Activated naive CD4-positive, alpha-beta T cell (primary cell): ENCODE data around the gene IFT81.

ENCODE experiments used
- DNase-seq, 4 experiments: peaks; one replicate each; lab custom pipeline; 2025; lab: John Stamatoyannopoulos, UW

IFT81 gene

DNA sequence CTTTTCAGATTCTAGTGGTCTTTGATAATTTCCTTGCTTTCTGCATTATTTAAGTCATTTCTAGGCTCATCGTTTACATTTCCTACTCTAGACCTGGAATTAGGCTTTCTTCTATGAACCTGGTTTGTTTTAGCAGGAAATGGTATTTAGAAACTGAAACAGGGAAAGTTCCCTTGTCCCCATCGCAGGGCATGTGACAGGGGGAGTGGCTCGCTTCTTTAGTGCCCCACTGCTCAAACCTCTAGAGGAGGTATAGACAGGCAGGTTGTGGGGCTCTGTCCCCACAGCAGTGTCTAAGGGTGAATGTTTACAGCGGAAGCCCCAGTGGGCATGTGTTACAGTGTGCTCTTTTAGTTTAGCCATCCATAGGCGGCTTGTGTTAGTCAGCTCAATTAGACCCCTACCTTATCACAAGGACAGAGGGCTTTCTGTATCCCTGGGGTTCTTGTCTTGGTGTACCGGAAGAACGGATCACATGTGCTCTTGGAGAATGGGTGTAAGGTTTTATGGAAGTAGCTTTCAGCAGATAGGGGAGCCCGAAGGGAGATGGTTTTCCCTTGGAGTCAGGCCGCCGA is 25.0 kb downstream of the IFT81 start:
- DNase-seq = no peak

DNA sequence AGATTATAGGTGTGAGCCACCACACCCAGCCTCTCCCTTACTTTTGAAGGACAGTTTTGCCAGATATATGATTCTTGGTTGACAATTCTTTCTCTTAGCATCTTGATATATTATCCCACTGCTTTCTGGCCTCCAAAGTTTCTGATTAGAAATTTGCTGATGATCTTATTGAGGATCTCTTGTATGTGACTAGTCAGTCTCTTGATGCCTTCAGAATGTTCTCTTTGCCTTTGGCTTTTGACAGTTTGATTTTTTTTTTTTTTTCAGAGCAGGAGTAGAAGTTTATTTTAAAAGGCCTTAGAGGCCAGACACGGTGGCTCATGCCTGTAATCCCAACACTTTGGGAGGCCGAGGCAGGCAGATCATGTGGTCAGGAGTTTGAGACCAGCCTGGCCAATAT is 32.6 kb downstream of the IFT81 start:
- DNase-seq = no peak

GRCh38 chr12:110157539-110157938 is 33.4 kb downstream of the IFT81 start:
- DNase-seq = no peak

DNA sequence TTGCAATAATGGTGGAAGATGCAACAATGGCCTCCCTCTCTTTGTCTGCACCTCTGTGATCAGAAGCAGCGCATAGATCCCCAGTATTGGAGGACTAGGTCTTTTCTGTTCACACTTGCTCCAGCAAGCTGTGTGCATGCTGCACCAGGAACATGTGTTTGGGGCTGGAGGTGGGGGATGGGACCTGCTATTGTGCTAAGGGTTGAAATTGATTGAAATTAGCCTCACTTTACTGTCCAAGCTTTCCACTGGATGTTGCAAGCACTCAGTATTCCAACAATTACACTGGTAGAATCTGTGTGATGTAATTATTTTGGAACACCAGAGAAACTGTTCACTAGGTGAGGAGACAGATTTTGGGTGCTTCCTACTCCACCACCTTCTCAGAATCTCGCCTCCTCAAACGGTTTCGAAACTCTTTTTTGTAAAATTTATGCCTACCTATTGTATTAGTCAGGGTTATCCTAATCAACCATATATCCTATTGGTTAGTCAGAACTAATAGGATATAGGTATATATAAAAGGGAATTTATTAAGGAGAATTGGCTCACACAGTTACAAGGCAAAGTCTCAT is 35.6 kb downstream of the IFT81 start:
- no peak for DNase-seq

DNA sequence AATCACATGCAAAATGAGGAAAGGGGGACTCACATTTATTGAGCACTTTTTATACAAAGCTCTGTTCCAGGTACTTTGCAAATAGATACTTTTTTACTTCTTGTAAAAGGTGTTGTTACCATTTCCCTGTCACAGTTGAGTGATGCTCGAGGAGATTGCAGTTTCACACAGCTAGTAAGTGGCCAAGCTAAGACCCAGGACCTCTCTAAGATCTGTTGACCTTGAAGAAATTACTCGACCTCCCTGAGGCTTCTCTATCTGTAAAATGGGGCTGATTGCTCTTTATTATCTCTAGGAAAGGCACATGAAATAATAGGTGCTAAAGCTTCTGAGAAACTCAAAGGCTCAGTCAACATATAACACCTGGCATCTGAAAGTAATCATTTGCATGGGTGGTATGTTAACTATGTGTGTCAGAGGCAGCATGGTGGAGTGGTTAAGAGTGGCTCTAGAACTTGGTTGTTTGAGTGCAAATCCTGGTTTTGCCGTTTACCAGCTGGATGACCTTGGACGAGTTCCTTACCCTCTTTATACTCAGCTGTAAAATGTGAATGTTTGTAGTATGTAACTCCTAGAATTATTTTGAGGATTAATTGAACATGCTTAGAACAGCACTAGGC is 41.5 kb downstream of the IFT81 start:
- no peak for DNase-seq

- DNase-seq = no peak
Observed at GRCh38 chr12:110168732-110169455, 44.7 kb downstream of the IFT81 start.

DNA sequence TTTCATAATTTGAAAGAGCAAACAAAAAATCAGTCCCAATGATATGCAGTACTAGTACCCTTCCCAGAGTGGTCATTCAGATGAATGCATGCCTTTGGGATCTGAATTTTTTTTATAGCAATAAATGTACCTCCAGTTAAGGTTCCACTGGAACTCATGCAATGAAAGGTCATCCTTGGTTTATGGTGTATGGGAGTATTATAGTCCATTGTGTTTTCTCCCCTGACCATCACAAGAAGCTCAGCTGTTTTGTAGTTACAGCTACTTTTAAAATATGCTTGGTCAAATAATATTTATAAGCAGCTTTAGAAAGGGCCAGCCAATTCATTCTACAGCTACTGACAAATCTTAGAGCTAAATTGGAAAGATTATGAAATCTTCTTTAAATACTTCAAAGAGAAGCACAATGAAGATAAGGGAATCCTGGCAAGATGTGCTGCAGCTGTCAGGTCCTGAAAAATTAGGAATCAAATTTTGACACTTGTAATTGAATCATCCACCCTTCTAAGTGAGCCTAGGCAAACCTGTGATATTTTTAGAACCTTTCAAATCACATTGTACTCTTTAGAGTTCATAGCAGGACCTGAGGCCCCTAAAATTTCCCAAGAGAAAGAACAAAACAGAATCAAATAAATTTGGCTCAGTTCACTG is 46.5 kb downstream of the IFT81 start:
- no peak for DNase-seq

- no peak for DNase-seq
Observed at GRCh38 chr12:110171186-110171538, 47.0 kb downstream of the IFT81 start.

GRCh38 chr12:110171636-110172035 is 47.5 kb downstream of the IFT81 start:
- no peak for DNase-seq

GRCh38 chr12:110174373-110174996 is 50.3 kb downstream of the IFT81 start:
- DNase-seq = no peak

- DNase-seq = no peak
Observed at GRCh38 chr12:110175201-110175600, 51.0 kb downstream of the IFT81 start.

DNA sequence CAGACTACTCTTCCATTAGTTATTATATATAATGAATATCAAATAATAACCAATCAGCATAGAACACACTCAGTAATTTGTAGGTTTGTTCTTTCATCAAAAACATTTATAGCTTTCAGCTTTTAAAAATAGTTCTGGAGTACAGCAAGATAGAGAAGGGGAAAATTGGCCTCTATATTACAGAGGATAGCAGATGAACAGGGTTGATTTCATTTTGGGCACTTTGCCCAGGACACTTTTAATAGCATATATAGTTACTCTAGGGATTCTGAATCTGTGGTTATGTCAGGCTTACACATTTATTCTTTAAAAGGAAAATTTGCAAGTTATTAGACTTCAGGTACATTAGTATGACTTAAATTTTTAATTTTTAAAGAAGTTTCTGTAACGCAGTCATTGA is 52.6 kb downstream of the IFT81 start:
- no peak for DNase-seq

- no peak for DNase-seq
Observed at GRCh38 chr12:110179291-110179690, 55.1 kb downstream of the IFT81 start.

- DNase-seq = no peak
Observed at GRCh38 chr12:110180591-110181005, 56.4 kb downstream of the IFT81 start.

- DNase-seq = no peak
Observed at GRCh38 chr12:110182281-110182680, 58.1 kb downstream of the IFT81 start.

DNA sequence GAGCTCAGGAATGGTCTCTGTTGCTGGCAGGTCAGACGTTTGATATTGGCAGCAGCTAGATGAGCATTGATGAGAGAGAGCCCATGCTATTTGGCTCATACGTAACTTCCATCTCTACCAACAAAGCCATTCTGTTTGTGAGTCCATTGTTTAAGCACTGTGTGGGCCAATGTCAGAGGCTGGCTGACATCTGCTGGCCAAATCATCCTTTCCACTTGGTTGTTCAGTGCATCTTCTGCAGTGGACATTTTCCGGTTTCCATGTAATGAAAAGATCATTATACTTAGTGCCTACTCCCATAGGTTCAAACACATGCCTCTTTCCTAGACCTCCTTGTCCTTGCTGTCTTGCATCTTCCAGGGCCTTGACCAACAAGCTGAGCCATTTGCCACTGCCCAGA is 59.2 kb downstream of the IFT81 start:
- DNase-seq = no peak

GRCh38 chr12:110185626-110186025 is 61.5 kb downstream of the IFT81 start:
- no peak for DNase-seq

- DNase-seq = no peak
Observed at GRCh38 chr12:110186059-110186458, 61.9 kb downstream of the IFT81 start.

GRCh38 chr12:110193196-110193595 is 69.0 kb downstream of the IFT81 start:
- no peak for DNase-seq

DNA sequence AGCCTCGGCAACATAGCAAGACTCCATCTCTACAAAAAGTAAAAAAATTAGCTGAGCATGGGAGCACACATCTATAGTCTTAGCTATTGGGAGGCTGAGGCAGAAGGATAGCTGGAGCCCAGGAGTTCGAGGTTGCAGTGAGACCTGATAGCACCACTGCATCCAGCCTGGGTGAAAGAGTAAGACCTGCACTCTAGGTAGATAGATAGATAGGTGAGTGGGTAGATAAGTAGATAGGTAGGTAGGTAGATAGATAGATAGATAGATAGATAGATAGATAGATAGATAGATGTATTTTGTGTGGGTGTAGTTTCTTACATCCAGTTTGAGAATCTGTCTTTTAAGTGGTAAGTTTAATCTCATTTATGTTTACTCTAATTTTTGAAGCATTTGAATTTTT is 72.8 kb downstream of the IFT81 start:
- DNase-seq = no peak

GRCh38 chr12:110198386-110198785 is 74.2 kb downstream of the IFT81 start:
- no peak for DNase-seq
